NB4 (cell line): Measurements from ENCODE around the gene IL22RA2.

ENCODE experiments used
- POLR2A ChIP-seq: IDR thresholded peaks from 2 replicates; pipeline ENCODE4 v1.6.1; 2011; ENCODE audit warnings: mild to moderate bottlenecking; ENCODE audit not compliant: insufficient read length; ENCODE audit errors: extremely low read depth
- TF ChIP-seq, protein P1 (sequence below): IDR thresholded peaks from one replicate; pipeline ENCODE4 v1.5.1; 2012; ENCODE audit warnings: low read depth, low read length

DNA sequence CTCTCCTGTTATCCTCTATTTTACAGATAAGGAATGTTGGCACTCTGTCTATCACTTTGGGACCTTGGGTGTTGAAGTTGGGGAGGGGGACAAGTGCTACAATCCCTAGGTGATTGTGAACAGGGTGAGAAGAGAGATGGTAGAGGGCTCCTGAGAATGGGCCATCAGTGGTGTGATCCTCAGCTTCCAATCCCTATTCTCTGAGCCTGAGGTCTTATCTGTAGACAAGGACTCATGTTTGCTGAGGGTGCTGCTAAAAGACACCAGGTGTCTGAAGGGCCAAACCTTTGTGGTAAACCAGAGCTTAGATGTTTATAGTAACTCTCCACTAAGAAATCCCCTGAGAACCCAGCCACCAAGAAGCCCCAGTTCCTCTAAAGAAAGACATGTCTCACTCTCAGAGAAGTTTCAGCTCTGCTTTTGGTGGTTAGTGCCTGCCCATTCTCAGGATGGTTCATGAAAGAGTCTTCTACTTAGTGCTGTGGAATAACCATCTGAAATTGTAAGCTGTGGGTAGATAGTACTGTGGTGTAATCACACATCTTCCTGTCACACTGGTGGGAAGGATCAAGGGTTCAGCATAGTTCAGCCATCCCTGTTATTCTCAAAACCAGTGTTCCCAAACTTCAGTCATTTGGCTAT lies 70.5 kb downstream of the IL22RA2 start:
- TF ChIP-seq, protein P1, sequence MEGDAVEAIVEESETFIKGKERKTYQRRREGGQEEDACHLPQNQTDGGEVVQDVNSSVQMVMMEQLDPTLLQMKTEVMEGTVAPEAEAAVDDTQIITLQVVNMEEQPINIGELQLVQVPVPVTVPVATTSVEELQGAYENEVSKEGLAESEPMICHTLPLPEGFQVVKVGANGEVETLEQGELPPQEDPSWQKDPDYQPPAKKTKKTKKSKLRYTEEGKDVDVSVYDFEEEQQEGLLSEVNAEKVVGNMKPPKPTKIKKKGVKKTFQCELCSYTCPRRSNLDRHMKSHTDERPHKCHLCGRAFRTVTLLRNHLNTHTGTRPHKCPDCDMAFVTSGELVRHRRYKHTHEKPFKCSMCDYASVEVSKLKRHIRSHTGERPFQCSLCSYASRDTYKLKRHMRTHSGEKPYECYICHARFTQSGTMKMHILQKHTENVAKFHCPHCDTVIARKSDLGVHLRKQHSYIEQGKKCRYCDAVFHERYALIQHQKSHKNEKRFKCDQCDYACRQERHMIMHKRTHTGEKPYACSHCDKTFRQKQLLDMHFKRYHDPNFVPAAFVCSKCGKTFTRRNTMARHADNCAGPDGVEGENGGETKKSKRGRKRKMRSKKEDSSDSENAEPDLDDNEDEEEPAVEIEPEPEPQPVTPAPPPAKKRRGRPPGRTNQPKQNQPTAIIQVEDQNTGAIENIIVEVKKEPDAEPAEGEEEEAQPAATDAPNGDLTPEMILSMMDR = no peak
- no peak for TF ChIP-seq POLR2A
